Kidney (tissue), 14 donors: Measurements from ENCODE around the gene TMEM212. TPM values are rescaled to one million over a fixed set of nuclear protein-coding genes. Genes with fewer than 3 reads are reported as not detected.

Experiments
- DNase-seq, 5 donors: peaks; one replicate each; pipeline ENCODE4 v3.0.0-alpha.2; 2013 to 2020
- FAIRE-seq: peaks from 2 replicates; lab custom pipeline; 2012; peaks lifted over from hg19 to GRCh38; lab: Jason Lieb, UNC
- H3K27ac ChIP-seq, 2 donors: one replicate each; pipeline ENCODE4 v1.7.0; 2013; ENCODE audit warnings: low read depth in 2 of 2, low read length in 2 of 2, inconsistent platforms in 1 of 2
- H3K27me3 ChIP-seq: one replicate; pipeline ENCODE4 v1.7.1; 2013; ENCODE audit warnings: low read length, inconsistent platforms; ENCODE audit not compliant: control insufficient read depth, insufficient read depth
- H3K36me3 ChIP-seq, 3 donors: one replicate each; pipeline versions ENCODE4 v1.7.0 to v1.7.1; 2013; ENCODE audit warnings: low read length in 3 of 3, control low read depth in 1 of 3, inconsistent platforms in 1 of 3; ENCODE audit not compliant: insufficient read depth in 3 of 3, control insufficient read depth in 2 of 3
- H3K4me1 ChIP-seq, 3 donors: one replicate each; pipeline versions ENCODE4 v1.7.0 to v1.7.1; 2013; ENCODE audit warnings: low read length in 3 of 3, inconsistent platforms in 1 of 3, low read depth in 1 of 3; ENCODE audit not compliant: control insufficient read depth in 2 of 3, insufficient read depth in 2 of 3
- H3K4me3 ChIP-seq, 3 donors: one replicate each; pipeline versions ENCODE4 v1.7.0 to v1.8.1; 2013; ENCODE audit warnings: low read length in 3 of 3, control low read depth in 1 of 3, inconsistent platforms in 1 of 3
- H3K9ac ChIP-seq, 3 donors: one replicate each; pipeline versions ENCODE4 v1.7.0 to v1.7.1; 2013; ENCODE audit warnings: low read length in 3 of 3, control low read depth in 1 of 3, inconsistent platforms in 1 of 3
- H3K9me3 ChIP-seq, 3 donors: one replicate each; pipeline versions ENCODE4 v1.7.0 to v1.7.1; 2013; ENCODE audit warnings: low read length in 3 of 3, control low read depth in 1 of 3, inconsistent platforms in 1 of 3; ENCODE audit not compliant: control insufficient read depth in 2 of 3, insufficient read depth in 1 of 3
- CTCF ChIP-seq: IDR thresholded peaks from 3 replicates; pipeline ENCODE4 v1.5.1; 2012; ENCODE audit warnings: mild to moderate bottlenecking, moderate library complexity, borderline replicate concordance; ENCODE audit not compliant: insufficient read depth; ENCODE audit errors: extremely low read depth
- intact Hi-C: fragments of 100-400 bp; cut with DNase I; formaldehyde crosslinking; loops from one replicate; pipeline ENCODE4 v1.11.1; 2022
- polyA plus RNA-seq: library from polyadenylated mRNA; stranded (reverse); fragments of 350-450 nt; fragmentation: Illumina TruSeq; extraction: RNeasy Lipid Tissue Mini Kit (QIAGEN cat#74804); gene quantifications from one replicate; pipeline ENCODE4 v1.2.3, GENCODE V29; 2014; ENCODE audit warnings: low read depth, low replicate concordance; ENCODE audit not compliant: insufficient read depth
- total RNA-seq: library from RNA; stranded (reverse); fragmentation: NEBNext Ultra II Directional; extraction: Animal tissue kit (Norgen Biotek cat#: 25700); gene quantifications from one replicate; pipeline ENCODE4 v1.2.1, GENCODE V29; 2021
- donor health status: control.
- donor health status: control.
- donor health status: control.
- donor health status: control.
- donor health status: control.
- donor health status: DM: yes; HTN: yes; CAD: no.
- donor health status: Normal renal cell carcinoma (clear cell type).

The TMEM212 gene
- total and polyA plus RNA-seq, 2 donors from 2014 or later = not detected

- no peak for DNase-seq
- intact Hi-C loops = no loop called here
- TF ChIP-seq CTCF = no peak
- Histone ChIP-seq H3K27ac (peak overlapping the region; percentile 72 to 91), H3K4me3 (no peak overlapping the region), H3K4me1 (no peaks in the 10 kb centered on the region), H3K9ac (peak overlapping the region in 1 of 3 donors; percentile 84), H3K27me3 (no peaks in the 10 kb centered on the region), H3K9me3 (peaks cover 0 to 4% (median 0%) of the 10 kb centered on the region in 3 donors), H3K36me3 (no peaks in the 10 kb centered on the region)
- no peak for FAIRE-seq
Observed at GRCh38 chr3:171811295-171811912, 31.7 kb upstream of the TMEM212 start.

DNA sequence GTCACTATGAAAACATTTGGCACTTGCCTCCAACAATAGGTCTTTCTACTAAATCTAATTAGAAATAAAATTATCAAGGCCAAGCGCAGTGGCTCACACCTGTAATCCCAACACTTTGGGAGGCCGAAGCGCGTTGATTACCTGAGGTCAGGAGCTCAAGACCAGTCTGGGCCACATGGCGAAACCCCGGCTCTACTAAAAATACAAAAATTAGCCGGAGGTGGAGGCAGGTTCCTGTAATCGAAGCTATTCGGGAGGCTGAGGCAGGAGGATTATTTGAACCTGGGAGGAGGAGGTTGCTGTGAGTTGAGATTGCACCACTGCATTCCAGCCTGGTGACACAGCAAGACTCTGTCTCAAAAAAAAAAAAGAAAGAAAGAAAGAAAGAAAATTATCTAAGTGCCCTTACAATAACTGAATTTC, 31.2 kb upstream of the TMEM212 start:
- intact Hi-C loops = no loop called here
- Histone ChIP-seq H3K4me1 (no peaks in the 10 kb centered on the region), H3K4me3 (no peak overlapping the region), H3K27ac (no peak overlapping the region), H3K9me3 (peaks cover 0 to 4% (median 0%) of the 10 kb centered on the region in 3 donors), H3K27me3 (no peaks in the 10 kb centered on the region), H3K36me3 (no peaks in the 10 kb centered on the region), H3K9ac (no peak overlapping the region)
- TF ChIP-seq CTCF = no peak
- no peak for DNase-seq
- no peak for FAIRE-seq

DNA sequence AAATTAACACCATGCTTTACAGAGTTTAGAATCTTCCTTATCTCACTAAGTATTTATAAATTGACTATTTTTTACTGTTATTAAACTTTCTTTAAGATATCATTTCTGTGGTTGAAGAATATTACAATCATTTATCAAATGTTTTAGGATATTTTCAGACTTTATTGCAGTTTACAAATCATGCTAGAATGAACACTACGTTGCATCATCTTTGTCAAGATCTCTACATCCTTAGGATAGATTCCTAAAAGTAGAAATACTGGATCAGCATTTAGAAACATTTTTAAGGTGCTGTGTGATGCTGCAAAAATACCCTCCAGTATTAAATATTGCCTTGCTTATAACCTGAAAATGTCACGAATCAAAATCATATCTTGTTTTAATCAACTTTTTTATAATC, 30.3 kb upstream of the TMEM212 start:
- FAIRE-seq (no peak), DNase-seq (no peak)
- no peaks in the 10 kb centered on the region for H3K4me1 ChIP-seq
- no peaks in the 10 kb centered on the region for H3K36me3 ChIP-seq
- no peak overlapping the region for H3K9ac ChIP-seq
- no peaks in the 10 kb centered on the region for H3K27me3 ChIP-seq
- peaks cover 0 to 4% (median 0%) of the 10 kb centered on the region in 3 donors for H3K9me3 ChIP-seq
- intact Hi-C loops = no loop called here
- no peak for TF ChIP-seq CTCF
- H3K4me3 ChIP-seq = no peak overlapping the region
- no peak overlapping the region for H3K27ac ChIP-seq
